K562 (cell line): ENCODE results near the gene NINJ1. TPM values are rescaled to one million over a fixed set of nuclear protein-coding genes. Genes with fewer than 3 reads are reported as not detected.

Source experiments
- ATAC-seq: fragments of 200-7000 bp; cut with Tn5 transposase; 3 replicates; pipeline ENCODE4 v1.9.1; 2020; ENCODE audit warnings: moderate library complexity
- BruUV-seq: library from RNA; stranded (reverse); fragments of 400-500 nt; replicated peaks from 2 replicates; lab custom pipeline; 2021; lab: Mats Ljungman, UMichigan
- CTCF ChIA-PET: fragments of 300-600 bp; formaldehyde crosslinking; extraction: SDS; loops from one replicate; lab custom pipeline; 2021; ENCODE audit warnings: low intra/inter-chr PET ratio; lab: Yijun Ruan, JAX
- POLR2A ChIA-PET: fragments of 300-600, 350-650 bp; sonication (Branson Sonifier 250); formaldehyde crosslinking; extraction: SDS; loops from one replicate; lab custom pipeline; 2021; ENCODE audit warnings: antibody characterized with exemption, inconsistent platforms; lab: Yijun Ruan, JAX
- DNase-seq, 4 experiments: peaks; one replicate each; pipeline versions ENCODE4 v3.0.0 to v3.0.0-alpha.2; 2011 to 2018; ENCODE audit warnings: low spot score in 3 of 4, mixed read lengths in 3 of 4; ENCODE audit errors: extremely low read depth in 1 of 4
- FAIRE-seq: peaks from 2 replicates; lab custom pipeline; 2011; peaks lifted over from hg19 to GRCh38; lab: Jason Lieb, UNC
- H2AFZ ChIP-seq: 2 replicates; pipeline ENCODE4 v1.6.0; 2011; ENCODE audit warnings: low read depth, low read length, control low read depth, inconsistent platforms
- H3K27ac ChIP-seq: fragments of 200-600 bp; 3 replicates; pipeline ENCODE4 v1.8.0; 2011; ENCODE audit warnings: low read depth, mild to moderate bottlenecking, control low read depth, inconsistent platforms, low read length, moderate library complexity, mixed read lengths; ENCODE audit errors: extremely low read depth
- H3K27me3 ChIP-seq, 2 experiments: fragments of 300-600 bp in 1 of 2; 2 replicates in 1 of 2; 3 replicates in 1 of 2; pipeline versions ENCODE4 v1.6.0 to v1.8.0; 2011; ENCODE audit warnings: inconsistent platforms in 2 of 2, low read length in 2 of 2, mild to moderate bottlenecking in 1 of 2, mixed read lengths in 1 of 2, moderate library complexity in 1 of 2; ENCODE audit not compliant: control insufficient read depth in 2 of 2, insufficient read depth in 2 of 2
- H3K36me3 ChIP-seq: fragments of 300-600 bp; 3 replicates; pipeline ENCODE4 v1.8.0; 2011; ENCODE audit warnings: mild to moderate bottlenecking, low read length, inconsistent platforms; ENCODE audit not compliant: control insufficient read depth, insufficient read depth
- H3K4me1 ChIP-seq, 2 experiments: fragments of 200-600 bp in 1 of 2; replicated peaks in 1 of 2; 2 replicates in 1 of 2; 3 replicates in 1 of 2; pipeline versions ENCODE4 v1.5.1 to v1.8.0; 2011; ENCODE audit warnings: inconsistent platforms in 2 of 2, low read length in 2 of 2, mild to moderate bottlenecking in 1 of 2, mixed read lengths in 1 of 2, moderate library complexity in 1 of 2; ENCODE audit not compliant: control insufficient read depth in 2 of 2, insufficient read depth in 2 of 2
- H3K4me2 ChIP-seq: 2 replicates; pipeline ENCODE4 v1.6.1; 2011; ENCODE audit warnings: low read length, control low read depth, inconsistent platforms, mixed read lengths; ENCODE audit not compliant: insufficient read depth
- H3K4me3 ChIP-seq: fragments of 200-600 bp; sonication (generic), shearing (Covaris generic); 2 replicates; pipeline ENCODE4 v1.5.1; 2016; ENCODE audit warnings: control low read depth, inconsistent platforms
- H3K79me2 ChIP-seq: fragments of 200-600 bp; 3 replicates; pipeline ENCODE4 v1.8.0; 2011; ENCODE audit warnings: low read length, inconsistent platforms; ENCODE audit not compliant: control insufficient read depth, insufficient read depth
- H3K9ac ChIP-seq, 2 experiments: 2 replicates each; pipeline versions ENCODE4 v1.6.0 to v1.6.1; 2011; ENCODE audit warnings: low read depth in 2 of 2, low read length in 2 of 2, control low read depth in 1 of 2, inconsistent platforms in 1 of 2, mild to moderate bottlenecking in 1 of 2, mixed read lengths in 1 of 2; ENCODE audit not compliant: insufficient read depth in 1 of 2
- H3K9me1 ChIP-seq: one replicate; pipeline ENCODE4 v1.6.0; 2011; ENCODE audit warnings: inconsistent platforms, mild to moderate bottlenecking, low read length, moderate library complexity; ENCODE audit not compliant: control insufficient read depth, insufficient read depth
- H3K9me3 ChIP-seq: replicated peaks from 2 replicates; pipeline ENCODE4 v1.5.1; 2011; ENCODE audit warnings: low read depth, low read length, inconsistent platforms; ENCODE audit not compliant: control insufficient read depth, insufficient read depth
- H4K20me1 ChIP-seq: replicated peaks from 2 replicates; pipeline ENCODE4 v1.6.1; 2011; ENCODE audit warnings: low read length, inconsistent platforms, mixed read lengths; ENCODE audit not compliant: control insufficient read depth, insufficient read depth
- ETV5 ChIP-seq: sonication (generic); formaldehyde crosslinking; IDR thresholded peaks from 2 replicates; pipeline ENCODE4 v1.4.0; 2020; ENCODE audit warnings: low read depth, mild to moderate bottlenecking, missing genetic modification reagents
- ETV6 ChIP-seq, 3 experiments: fragments of 150-350 bp in 1 of 3; sonication (generic) in 1 of 3; formaldehyde crosslinking in 1 of 3; IDR thresholded peaks; 2 replicates each; pipeline versions ENCODE4 v1.6.1 to v1.8.0; 2014 to 2022; ENCODE audit warnings: borderline replicate concordance in 2 of 3, low read depth in 2 of 3, antibody characterized with exemption in 1 of 3, low read length in 1 of 3, mild to moderate bottlenecking in 1 of 3, missing genetic modification reagents in 1 of 3
- HDAC8 ChIP-seq: fragments of 450-650 bp; IDR thresholded peaks from 2 replicates; pipeline ENCODE4 v1.6.1; 2016; ENCODE audit warnings: mild to moderate bottlenecking, missing genetic modification characterization, moderate library complexity, missing compliant biosample characterization
- HLTF ChIP-seq: fragments of 450-650 bp; IDR thresholded peaks from 2 replicates; pipeline ENCODE4 v1.6.1; 2016
- HNRNPLL ChIP-seq: fragments of 200-400 bp; formaldehyde crosslinking; IDR thresholded peaks from 2 replicates; pipeline ENCODE4 v1.6.1; 2017; ENCODE audit warnings: low read length, low read depth, mild to moderate bottlenecking; ENCODE audit not compliant: poor library complexity, severe bottlenecking
- MCM5 ChIP-seq: fragments of 450-650 bp; IDR thresholded peaks from 2 replicates; pipeline ENCODE4 v1.6.1; 2016; ENCODE audit warnings: low read depth
- SMARCC2 ChIP-seq: fragments of 450-650 bp; IDR thresholded peaks from 2 replicates; pipeline ENCODE4 v1.6.1; 2017; ENCODE audit warnings: antibody characterized with exemption, moderate library complexity, mild to moderate bottlenecking, low read depth
- SRSF7 ChIP-seq: fragments of 200-400 bp; formaldehyde crosslinking; optimal IDR thresholded peaks from 2 replicates; pipeline ENCODE3; 2017; ENCODE audit warnings: mild to moderate bottlenecking, low read depth, low read length
- ZNF174 ChIP-seq: fragments of 250-450 bp; sonication (Bioruptor Pico); IDR thresholded peaks from 2 replicates; pipeline ENCODE4 v1.4.0; 2020; ENCODE audit warnings: mild to moderate bottlenecking
- WGBS: fragments of 100-300 bp; shearing (Covaris generic); methylation state at CpG from one replicate; pipeline ENCODE4 v1.1.6; 2016; ENCODE audit warnings: low coverage, mixed read lengths; ENCODE audit not compliant: insufficient coverage; ENCODE audit errors: missing lambda C conversion rate; 5-methylcytosine and 5-hydroxymethylcytosine counted together
- in situ Hi-C: fragments of 300-500 bp; cut with MboI; formaldehyde crosslinking; loops from 4 replicates; pipeline ENCODE4 v1.15.0; 2018; ENCODE audit warnings: inconsistent platforms, mixed read lengths
- intact Hi-C: fragments of 100-400 bp; cut with micrococcal nuclease; formaldehyde crosslinking; loops from 2 replicates; pipeline ENCODE4 v1.14.2; 2022
- polyA plus RNA-seq, 8 experiments: library from polyadenylated mRNA; depleted of rRNA in 4 of 8; stranded (reverse) in 5 of 8; unstranded in 3 of 8; fragments of >200 nt; fragmentation: Nextera tagmentation in 2 of 8; fragmentation: Illumina TruSeq in 1 of 8; extraction: Ambion mirVana in 2 of 8; extraction: Trizol in 1 of 8; gene quantifications; 2 replicates each; pipeline versions ENCODE4 v1.2.1 to v1.2.3, GENCODE V29; 2011 to 2014; ENCODE audit warnings: inconsistent platforms in 1 of 8, missing spikeins in 1 of 8
- total RNA-seq, 7 experiments: library from RNA; depleted of rRNA in 6 of 7; stranded (reverse); fragments of >200 nt in 6 of 7; fragmentation: Illumina TruSeq in 2 of 7; extraction: Trizol in 2 of 7; gene quantifications; 2 replicates each; pipeline versions ENCODE4 v1.2.1 to v1.2.3, GENCODE V29; 2011 to 2021; ENCODE audit warnings: low replicate concordance in 1 of 7

Gene NINJ1
- total and polyA plus RNA-seq, 9 of the 15 experiments (the other 6 are each of a cell fraction or from before 2014, with no cell fraction given) = 0.13 to 8.4 (median 4.9) TPM

DNA sequence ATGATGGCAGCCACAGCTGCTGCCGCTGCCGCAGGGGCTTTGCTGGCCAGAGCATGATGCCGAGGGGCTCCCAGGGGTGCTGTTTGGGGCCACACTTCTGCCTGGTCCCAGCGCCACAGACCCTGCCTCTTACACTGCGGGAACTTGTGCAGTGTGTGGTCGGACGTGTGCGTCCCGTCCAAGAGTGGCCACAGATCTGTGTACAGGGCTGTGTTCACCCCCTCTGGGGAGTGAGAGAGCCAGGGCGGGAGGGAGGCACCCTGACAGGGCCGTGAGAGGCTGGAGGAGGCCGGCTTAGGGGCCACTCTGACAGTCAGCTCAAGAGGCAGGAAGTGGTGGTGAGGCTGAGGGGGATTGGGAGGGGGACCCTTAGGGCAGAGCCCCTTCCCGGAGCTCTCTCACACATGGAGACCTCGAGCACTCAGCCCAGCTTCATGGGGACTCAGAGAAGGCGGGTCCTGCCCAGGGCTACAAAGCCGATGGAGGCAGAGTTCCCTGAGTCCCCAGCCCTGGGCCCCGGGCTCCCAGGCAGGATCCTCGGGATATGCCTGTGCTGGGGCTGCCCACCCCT, 51.1 kb downstream of the NINJ1 start:
- no peaks in the 10 kb centered on the region for H3K9me1 ChIP-seq
- H3K9me3 ChIP-seq = no peaks in the 10 kb centered on the region
- FAIRE-seq = no peak
- POLR2A ChIA-PET = interaction anchor here (4.4 kb wide), 1 partner anchor 13 kb away, joined by 17 read pairs; the partner anchor contains the start of gene CARD19
- H3K4me1 ChIP-seq = peaks cover 0 to 13% of the 10 kb centered on the region in 2 experiments; a peak in 2 of 5 replicates
- ATAC-seq = no peak
- no peaks in the 10 kb centered on the region for H3K79me2 ChIP-seq
- H3K27me3 ChIP-seq = no peaks in the 10 kb centered on the region
- H2AFZ ChIP-seq = no peak overlapping the region
- no peak overlapping the region for H3K4me2 ChIP-seq
- intact Hi-C loops = no loop called here
- no peak overlapping the region for H3K27ac ChIP-seq
- CTCF ChIA-PET = no interaction called here
- TF ChIP-seq HLTF = no peak
- TF ChIP-seq, all 486 proteins: peak for 0
- in situ Hi-C loops = no loop called here
- no peak for DNase-seq
- no peak overlapping the region for H3K4me3 ChIP-seq
- WGBS = 69% methylated on average over 15 of the region's 18 CpGs
- H3K9ac ChIP-seq = peak overlapping the region in 1 of 2 experiments; percentile 74; a peak in 1 of 4 replicates
- BruUV-seq = no TSS peak
- no peaks in the 10 kb centered on the region for H4K20me1 ChIP-seq
- peaks cover 7% of the 10 kb centered on the region; the same call in 2 of the 3 replicates for H3K36me3 ChIP-seq

DNA sequence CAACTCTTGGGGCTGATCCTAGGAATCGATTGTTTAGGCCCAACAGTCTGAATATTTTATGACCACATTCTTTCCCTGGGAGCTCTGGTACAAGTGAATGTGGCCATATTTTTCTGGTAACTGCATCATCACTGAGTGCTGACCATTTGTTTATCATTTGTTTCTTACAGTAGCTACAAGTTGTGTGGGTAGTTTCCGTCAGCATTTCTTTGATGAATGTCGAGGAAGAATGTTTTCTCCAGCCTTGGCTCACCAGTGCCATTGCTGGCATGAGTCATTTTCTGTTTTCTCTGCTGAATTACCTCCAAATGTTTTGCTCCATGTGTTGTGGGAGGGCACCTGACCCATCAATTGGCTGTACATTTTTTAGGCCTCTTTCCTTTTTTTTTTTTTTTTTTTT, 52.1 kb downstream of the NINJ1 start:
- no TSS peak for BruUV-seq
- DNase-seq = no peak
- H3K9me3 ChIP-seq = no peaks in the 10 kb centered on the region
- H3K27me3 ChIP-seq = no peaks in the 10 kb centered on the region
- H2AFZ ChIP-seq = no peak overlapping the region
- intact Hi-C loops = no loop called here
- ATAC-seq = no peak
- TF ChIP-seq HNRNPLL = no peak
- no peak for TF ChIP-seq HDAC8 (tag)
- no peak for TF ChIP-seq SMARCC2
- TF ChIP-seq SRSF7 = no peak
- no peak for TF ChIP-seq MCM5
- no peak for TF ChIP-seq ZNF174 (CRISPR knock-in tag)
- no peak for TF ChIP-seq ETV5 (CRISPR knock-in tag)
- TF ChIP-seq ETV6 (IDR thresholded peaks at IDR 0.05; ENCODE audit: borderline replicate concordance in 1 of 2, low read depth in 2 of 2, low read length in 1 of 2) = no peak
- no peak for TF ChIP-seq ETV6 (CRISPR knock-in tag; IDR thresholded peaks at IDR 0.05; ENCODE audit: borderline replicate concordance)
- in situ Hi-C loops = no loop called here
- H4K20me1 ChIP-seq = no peaks in the 10 kb centered on the region
- FAIRE-seq = no peak
- ChIA-PET CTCF (no interaction called here), POLR2A (interaction anchor here (4.4 kb wide), 1 partner anchor 14 kb away, joined by 17 read pairs; the partner anchor contains the start of gene CARD19)
- no peaks in the 10 kb centered on the region for H3K9me1 ChIP-seq
- H3K4me2 ChIP-seq = no peak overlapping the region
- 76% methylated on average over 3 of the region's 3 CpGs for WGBS
- peaks cover 5 to 21% of the 10 kb centered on the region in 2 experiments; a peak in 3 of 5 replicates for H3K4me1 ChIP-seq
- no peak overlapping the region for H3K27ac ChIP-seq
- H3K9ac ChIP-seq = no peak overlapping the region
- H3K4me3 ChIP-seq = no peak overlapping the region
- no peaks in the 10 kb centered on the region for H3K79me2 ChIP-seq
- H3K36me3 ChIP-seq = peaks cover 7% of the 10 kb centered on the region; the same call in 2 of the 3 replicates
